Prostate gland (tissue), 2 donors: Measurements from ENCODE around the gene PICALM.

Experiments
- POLR2A ChIP-seq: fragments of 450-650 bp; IDR thresholded peaks from one replicate; pipeline ENCODE4 v1.6.1; 2016; ENCODE audit warnings: antibody characterized with exemption, mild to moderate bottlenecking
- TF ChIP-seq, protein P1 (sequence below), 4 experiments: fragments of 200-600 bp in 2 of 4; fragments of 450-650 bp in 2 of 4; sonication (generic) in 2 of 4; IDR thresholded peaks; 1 replicate in 3 of 4; 2 replicates in 1 of 4; pipeline ENCODE4 v1.5.1; 2016 to 2019; ENCODE audit warnings: antibody characterized with exemption in 4 of 4, mild to moderate bottlenecking in 2 of 4, moderate library complexity in 2 of 4

DNA sequence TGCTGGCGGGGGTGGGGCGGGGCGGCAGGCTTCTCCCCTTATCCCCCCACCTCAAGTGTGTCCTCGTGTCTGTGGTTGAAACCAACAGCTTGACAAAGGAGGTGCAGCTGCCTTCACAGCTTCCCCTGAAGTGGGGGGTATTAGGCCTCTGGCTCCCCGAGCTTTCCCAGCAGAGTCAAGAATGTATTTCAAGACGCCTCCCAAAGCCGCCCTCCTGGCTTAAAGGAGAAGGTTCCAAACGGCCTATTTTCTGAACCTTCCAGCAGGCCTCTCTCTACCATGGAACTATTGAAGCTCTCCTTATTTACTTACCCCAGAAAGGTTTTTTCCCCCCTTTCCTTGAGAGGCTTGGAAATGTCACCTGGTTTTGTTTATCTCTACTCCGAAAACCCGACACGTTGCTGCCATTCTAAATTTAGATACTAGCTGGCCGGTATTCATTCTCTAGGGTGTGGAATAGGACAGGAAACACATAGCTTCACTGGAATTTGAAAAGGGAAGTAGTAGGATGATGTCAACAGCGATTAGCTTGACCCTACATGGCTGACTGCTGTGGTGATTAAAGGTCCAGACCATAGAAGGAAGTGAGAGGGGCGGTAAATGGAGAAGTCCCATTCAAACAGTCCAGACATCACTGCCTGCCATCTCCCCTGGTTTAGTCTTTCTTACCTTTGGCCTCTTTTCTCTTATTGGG lies 671 bp upstream of the PICALM start:
- TF ChIP-seq, protein P1, sequence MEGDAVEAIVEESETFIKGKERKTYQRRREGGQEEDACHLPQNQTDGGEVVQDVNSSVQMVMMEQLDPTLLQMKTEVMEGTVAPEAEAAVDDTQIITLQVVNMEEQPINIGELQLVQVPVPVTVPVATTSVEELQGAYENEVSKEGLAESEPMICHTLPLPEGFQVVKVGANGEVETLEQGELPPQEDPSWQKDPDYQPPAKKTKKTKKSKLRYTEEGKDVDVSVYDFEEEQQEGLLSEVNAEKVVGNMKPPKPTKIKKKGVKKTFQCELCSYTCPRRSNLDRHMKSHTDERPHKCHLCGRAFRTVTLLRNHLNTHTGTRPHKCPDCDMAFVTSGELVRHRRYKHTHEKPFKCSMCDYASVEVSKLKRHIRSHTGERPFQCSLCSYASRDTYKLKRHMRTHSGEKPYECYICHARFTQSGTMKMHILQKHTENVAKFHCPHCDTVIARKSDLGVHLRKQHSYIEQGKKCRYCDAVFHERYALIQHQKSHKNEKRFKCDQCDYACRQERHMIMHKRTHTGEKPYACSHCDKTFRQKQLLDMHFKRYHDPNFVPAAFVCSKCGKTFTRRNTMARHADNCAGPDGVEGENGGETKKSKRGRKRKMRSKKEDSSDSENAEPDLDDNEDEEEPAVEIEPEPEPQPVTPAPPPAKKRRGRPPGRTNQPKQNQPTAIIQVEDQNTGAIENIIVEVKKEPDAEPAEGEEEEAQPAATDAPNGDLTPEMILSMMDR (IDR thresholded peaks at IDR 0.05) = no peak
- no peak for TF ChIP-seq POLR2A
